Adrenal gland (tissue), 12 donors: ENCODE data around the gene SORL1. TPM values are rescaled to one million over a fixed set of nuclear protein-coding genes. Genes with fewer than 3 reads are reported as not detected.

Experiments used
- DNase-seq, 7 donors: peaks; one replicate each; pipeline ENCODE4 v3.0.0-alpha.2; 2019 to 2020
- H3K27ac ChIP-seq, 5 donors: fragments of 200-600 bp; sonication (generic) in 4 of 5; 1 replicate in 3 of 5; 2 replicates in 2 of 5; pipeline versions ENCODE4 v1.5.1 to v1.8.0; 2016 to 2020; ENCODE audit warnings: mild to moderate bottlenecking in 1 of 5
- H3K27me3 ChIP-seq: fragments of 200-600 bp; 2 replicates; pipeline ENCODE4 v1.8.0; 2021
- H3K36me3 ChIP-seq, 2 donors: fragments of 200-600 bp; replicated peaks in 1 of 2; 1 replicate in 1 of 2; 2 replicates in 1 of 2; pipeline versions ENCODE4 v1.5.1 to v1.8.0; 2018 to 2022
- H3K4me1 ChIP-seq, 2 donors: fragments of 200-600 bp; replicated peaks in 1 of 2; 1 replicate in 1 of 2; 2 replicates in 1 of 2; pipeline versions ENCODE4 v1.5.1 to v1.8.0; 2018 to 2021
- H3K4me3 ChIP-seq, 4 donors: fragments of 200-600 bp; sonication (generic) in 3 of 4; one replicate each; pipeline ENCODE4 v1.5.1; 2016 to 2018
- H3K9me3 ChIP-seq, 3 donors: fragments of 200-600 bp; sonication (generic) in 1 of 3; replicated peaks in 1 of 3; 1 replicate in 2 of 3; 2 replicates in 1 of 3; pipeline versions ENCODE4 v1.5.1 to v1.8.0; 2016 to 2021
- POLR2A ChIP-seq, 2 donors: fragments of 450-650 bp; IDR thresholded peaks; one replicate each; pipeline ENCODE4 v1.6.1; 2017; ENCODE audit warnings: antibody characterized with exemption in 2 of 2, mild to moderate bottlenecking in 2 of 2, moderate library complexity in 1 of 2
- WGBS, 4 donors: extraction: QIAGEN DNeasy Blood & Tissue Kit in 2 of 4; methylation state at CpG; one replicate each; pipeline versions ENCODE4 v1.1.5 to v1.1.7; 2013 to 2017; 5-methylcytosine and 5-hydroxymethylcytosine counted together
- intact Hi-C, 2 donors: fragments of 100-400 bp; cut with DNase I; formaldehyde crosslinking; loops; one replicate each; pipeline versions ENCODE4 v1.14.1 to v1.15.0; 2022 to 2023
- polyA plus RNA-seq, 3 donors: library from polyadenylated mRNA; stranded (reverse); fragments of 200-250 nt in 2 of 3; fragments of 350-450 nt in 1 of 3; fragmentation: Illumina TruSeq in 1 of 3; extraction: RNeasy Lipid Tissue Mini Kit (QIAGEN cat#74804) in 1 of 3; gene quantifications; one replicate each; pipeline ENCODE4 v1.2.3, GENCODE V29; 2013 to 2014
- total RNA-seq, 9 donors: library from RNA; depleted of rRNA in 4 of 9; stranded (reverse); fragments of >200 nt in 4 of 9; fragments of 120-200 nt in 1 of 9; fragmentation: NEBNext Ultra II Directional in 1 of 9; extraction: Animal tissue kit (Norgen Biotek cat#: 25700) in 1 of 9; gene quantifications; one replicate each; pipeline versions ENCODE4 v1.1.0 to v1.2.4, GENCODE V29; 2013 to 2023
- TF ChIP-seq, protein P1 (sequence below), 6 experiments: fragments of 450-650 bp in 4 of 6; fragments of 200-600 bp in 2 of 6; sonication (generic) in 1 of 6; IDR thresholded peaks; 1 replicate in 5 of 6; 2 replicates in 1 of 6; pipeline versions ENCODE4 v1.5.1 to v1.8.0; 2016 to 2021; ENCODE audit warnings: antibody characterized with exemption in 6 of 6, mild to moderate bottlenecking in 2 of 6, moderate library complexity in 1 of 6
- donor health status: healthy with polysubstance abuse.
- donor health status: Bipolar disorder and iron deficiency.
- donor health status: DM: yes; HTN: yes; CAD: no.
- donor health status: DM: no; HTN: no; CAD: no.
- donor health status: DM: no; HTN: no; CAD: no.
- donor health status: DM: yes; HTN: yes; CAD: no.

Gene SORL1
- total and polyA plus RNA-seq, 12 donors: 1.0 to 28.6 (median 8.9) TPM

GRCh38 chr11:121608545-121609098 lies 156.5 kb downstream of the SORL1 start:
- 90 to 98% (median 95%) methylated on average over 9 of the region's 9 CpGs for WGBS, 4 donors
- Histone ChIP-seq H3K4me1 (no peaks in the 10 kb centered on the region), H3K9me3 (no peaks in the 10 kb centered on the region), H3K36me3 (no peaks in the 10 kb centered on the region), H3K4me3 (no peak overlapping the region), H3K27me3 (no peaks in the 10 kb centered on the region), H3K27ac (no peak overlapping the region)
- DNase-seq: no peak
- intact Hi-C loops: no loop called here
- TF ChIP-seq, protein P1, sequence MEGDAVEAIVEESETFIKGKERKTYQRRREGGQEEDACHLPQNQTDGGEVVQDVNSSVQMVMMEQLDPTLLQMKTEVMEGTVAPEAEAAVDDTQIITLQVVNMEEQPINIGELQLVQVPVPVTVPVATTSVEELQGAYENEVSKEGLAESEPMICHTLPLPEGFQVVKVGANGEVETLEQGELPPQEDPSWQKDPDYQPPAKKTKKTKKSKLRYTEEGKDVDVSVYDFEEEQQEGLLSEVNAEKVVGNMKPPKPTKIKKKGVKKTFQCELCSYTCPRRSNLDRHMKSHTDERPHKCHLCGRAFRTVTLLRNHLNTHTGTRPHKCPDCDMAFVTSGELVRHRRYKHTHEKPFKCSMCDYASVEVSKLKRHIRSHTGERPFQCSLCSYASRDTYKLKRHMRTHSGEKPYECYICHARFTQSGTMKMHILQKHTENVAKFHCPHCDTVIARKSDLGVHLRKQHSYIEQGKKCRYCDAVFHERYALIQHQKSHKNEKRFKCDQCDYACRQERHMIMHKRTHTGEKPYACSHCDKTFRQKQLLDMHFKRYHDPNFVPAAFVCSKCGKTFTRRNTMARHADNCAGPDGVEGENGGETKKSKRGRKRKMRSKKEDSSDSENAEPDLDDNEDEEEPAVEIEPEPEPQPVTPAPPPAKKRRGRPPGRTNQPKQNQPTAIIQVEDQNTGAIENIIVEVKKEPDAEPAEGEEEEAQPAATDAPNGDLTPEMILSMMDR (IDR thresholded peaks at IDR 0.05): no peak
- TF ChIP-seq POLR2A (IDR thresholded peaks at IDR 0.05): no peak

DNA sequence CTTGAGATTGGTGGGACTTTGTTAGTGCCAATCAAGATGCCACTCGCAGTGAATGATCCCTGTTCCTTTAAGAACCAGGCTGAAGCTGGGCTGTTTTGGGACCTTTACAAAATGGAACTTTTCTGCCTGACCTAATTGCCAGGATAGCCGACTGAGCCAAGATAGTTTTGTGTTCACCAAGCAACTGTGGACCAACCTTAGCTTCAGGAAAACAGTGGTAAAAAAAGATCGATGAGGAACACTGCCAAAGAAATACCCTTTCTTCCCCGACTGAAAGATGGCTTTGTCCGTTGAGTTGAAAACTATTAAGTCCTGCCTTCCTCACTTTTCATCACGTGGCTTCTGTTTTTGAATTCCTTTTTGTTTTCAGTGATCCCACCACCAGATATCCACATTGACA lies 158.6 kb downstream of the SORL1 start:
- TF ChIP-seq, protein P1 (IDR thresholded peaks at IDR 0.05): no peak
- no peak for TF ChIP-seq POLR2A (IDR thresholded peaks at IDR 0.05)
- 82 to 89% (median 84%) methylated on average over 6 of the region's 6 CpGs for WGBS, 4 donors
- intact Hi-C loops: no loop called here
- Histone ChIP-seq H3K36me3 (no peaks in the 10 kb centered on the region), H3K4me1 (no peaks in the 10 kb centered on the region), H3K27me3 (no peaks in the 10 kb centered on the region), H3K9me3 (no peaks in the 10 kb centered on the region), H3K4me3 (no peak overlapping the region), H3K27ac (no peak overlapping the region)
- DNase-seq: no peak

- intact Hi-C loops: no loop called here
- Histone ChIP-seq H3K4me3 (no peak overlapping the region), H3K36me3 (no peaks in the 10 kb centered on the region), H3K9me3 (no peaks in the 10 kb centered on the region), H3K27me3 (no peaks in the 10 kb centered on the region), H3K27ac (no peak overlapping the region), H3K4me1 (no peaks in the 10 kb centered on the region)
- TF ChIP-seq, protein P1 (IDR thresholded peaks at IDR 0.05): no peak
- no peak for TF ChIP-seq POLR2A (IDR thresholded peaks at IDR 0.05)
- WGBS, 4 donors: 92 to 94% (median 93%) methylated on average over 6 of the region's 6 CpGs
- DNase-seq: no peak
These were observed 159.1 kb downstream of the SORL1 start for GRCh38 chr11:121611242-121611641.

DNA sequence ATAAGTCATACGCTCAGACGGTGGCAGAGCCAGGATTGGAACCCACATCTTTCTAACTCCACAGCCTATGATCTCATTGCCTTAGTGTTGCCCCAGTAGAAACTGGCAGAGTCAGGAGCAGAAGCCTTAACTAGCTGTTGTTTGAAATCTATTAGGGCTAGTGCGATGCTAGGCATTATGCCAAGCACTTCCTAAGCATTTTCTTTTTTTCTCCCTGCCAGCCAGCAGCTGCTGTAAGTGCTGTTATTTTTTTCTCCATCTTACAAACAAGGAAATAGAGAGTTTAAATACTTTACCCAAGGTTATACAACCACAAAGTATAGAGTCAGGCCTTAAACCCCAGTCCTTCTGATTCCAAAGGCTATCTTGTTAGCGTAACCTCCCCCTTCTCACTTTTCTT lies 161.6 kb downstream of the SORL1 start:
- Histone ChIP-seq H3K9me3 (no peaks in the 10 kb centered on the region), H3K4me1 (no peaks in the 10 kb centered on the region), H3K4me3 (no peak overlapping the region), H3K27ac (no peak overlapping the region), H3K27me3 (no peaks in the 10 kb centered on the region), H3K36me3 (no peaks in the 10 kb centered on the region)
- DNase-seq: no peak
- intact Hi-C loops: no loop called here
- 85 to 88% (median 87%) methylated on average over 4 of the region's 4 CpGs for WGBS, 4 donors
- no peak for TF ChIP-seq POLR2A (IDR thresholded peaks at IDR 0.05)
- TF ChIP-seq, protein P1 (IDR thresholded peaks at IDR 0.05): no peak
